ENCODE results near the gene CYP4F22. TPM values are rescaled to one million over a fixed set of nuclear protein-coding genes. Genes with fewer than 3 reads are reported as not detected.

Gene CYP4F22
- total RNA-seq, 1 experiment from 2014 or later, result not detected

DNA sequence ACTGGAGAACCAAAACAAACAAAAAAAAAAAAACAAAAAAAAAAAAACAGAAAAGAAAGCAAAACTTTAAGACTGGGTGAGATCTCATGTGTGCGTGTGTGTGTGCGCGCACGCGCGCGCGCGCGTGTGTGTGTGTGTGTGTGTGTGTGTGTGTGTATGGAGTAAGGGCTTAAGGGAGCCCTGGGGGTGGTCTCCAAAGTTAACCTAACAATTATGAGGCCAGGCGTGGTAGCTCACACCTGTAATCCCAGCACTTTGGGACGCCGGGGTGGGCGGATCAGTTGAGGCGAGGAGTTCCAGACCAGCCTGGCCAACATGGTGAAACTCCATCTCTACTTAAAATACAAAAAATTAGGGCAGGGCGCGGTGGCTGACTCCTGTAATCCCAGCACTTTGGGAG, 46.7 kb downstream of the CYP4F22 start:
- peaks cover 0 to 3% (median 2%) of the 10 kb centered on the region in 3 experiments; a peak in 2 of 7 replicates for H3K36me3 Mint-ChIP-seq (ENCODE audit: insufficient read depth in 1 of 3, low read depth in 3 of 3)
- WGBS (ENCODE audit: extremely low coverage, insufficient read length, low lambda C conversion rate), result no CpG with 5 or more reads among the region's 17 CpGs
- Histone ChIP-seq H3K18ac (ENCODE audit: insufficient read length, low read depth, low read length) (no peak overlapping the region), H4K8ac (replicated peaks; ENCODE audit: insufficient read length, low read depth, low read length) (no peak overlapping the region), H3K4ac (ENCODE audit: low read depth, low read length) (no peak overlapping the region), H3K4me1 (ENCODE audit: insufficient read depth, low read length) (no peaks in the 10 kb centered on the region), H3K9me3 (ENCODE audit: control insufficient read depth, low read depth, low read length) (peaks cover under 1% of the 10 kb centered on the region), H3K23me2 (ENCODE audit: insufficient read length, low read depth, low read length, poor library complexity, severe bottlenecking) (no peaks in the 10 kb centered on the region), H2BK5ac (ENCODE audit: insufficient read length, low read length) (no peak overlapping the region), H4K5ac (ENCODE audit: insufficient read length, low read depth, low read length) (no peak overlapping the region), H2BK12ac (ENCODE audit: insufficient read length, low read depth, low read length) (no peak overlapping the region), H2BK20ac (ENCODE audit: low read depth, low read length, poor library complexity, severe bottlenecking) (no peak overlapping the region), H3K27me3 (ENCODE audit: insufficient read depth, low read length) (no peaks in the 10 kb centered on the region), H3K56ac (ENCODE audit: insufficient read length, low read depth, low read length) (no peak overlapping the region), H3K79me1 (ENCODE audit: insufficient read depth, low read depth, low read length, poor library complexity, severe bottlenecking) (no peaks in the 10 kb centered on the region), H3K9ac (ENCODE audit: extremely low read depth, insufficient read length, low read length) (no peak overlapping the region), H3T11ph (ENCODE audit: low read length) (no peak overlapping the region), H3K14ac (ENCODE audit: insufficient read depth, low read length) (no peak overlapping the region), H3K27ac (ENCODE audit: insufficient read length, low read depth, low read length) (no peak overlapping the region), H2AK5ac (ENCODE audit: insufficient read length, low read length) (no peak overlapping the region), H4K20me1 (ENCODE audit: control insufficient read depth, insufficient read depth, insufficient read length) (no peaks in the 10 kb centered on the region), H2BK120ac (ENCODE audit: low read depth, low read length, poor library complexity, severe bottlenecking) (no peak overlapping the region), H2AFZ (ENCODE audit: low read length) (no peak overlapping the region), H2BK15ac (ENCODE audit: low read depth, low read length) (no peak overlapping the region), H3K23ac (ENCODE audit: insufficient read length, low read depth, low read length) (no peak overlapping the region), H3K79me2 (ENCODE audit: insufficient read depth, low read length) (no peaks in the 10 kb centered on the region), H3K4me2 (ENCODE audit: insufficient read depth, insufficient read length, low read length) (no peak overlapping the region), H4K91ac (ENCODE audit: insufficient read length, low read depth, low read length) (no peak overlapping the region)
- no peak overlapping the region; a peak in 1 of 5 replicates for H3K4me3 Mint-ChIP-seq
- TF ChIP-seq, protein P1, sequence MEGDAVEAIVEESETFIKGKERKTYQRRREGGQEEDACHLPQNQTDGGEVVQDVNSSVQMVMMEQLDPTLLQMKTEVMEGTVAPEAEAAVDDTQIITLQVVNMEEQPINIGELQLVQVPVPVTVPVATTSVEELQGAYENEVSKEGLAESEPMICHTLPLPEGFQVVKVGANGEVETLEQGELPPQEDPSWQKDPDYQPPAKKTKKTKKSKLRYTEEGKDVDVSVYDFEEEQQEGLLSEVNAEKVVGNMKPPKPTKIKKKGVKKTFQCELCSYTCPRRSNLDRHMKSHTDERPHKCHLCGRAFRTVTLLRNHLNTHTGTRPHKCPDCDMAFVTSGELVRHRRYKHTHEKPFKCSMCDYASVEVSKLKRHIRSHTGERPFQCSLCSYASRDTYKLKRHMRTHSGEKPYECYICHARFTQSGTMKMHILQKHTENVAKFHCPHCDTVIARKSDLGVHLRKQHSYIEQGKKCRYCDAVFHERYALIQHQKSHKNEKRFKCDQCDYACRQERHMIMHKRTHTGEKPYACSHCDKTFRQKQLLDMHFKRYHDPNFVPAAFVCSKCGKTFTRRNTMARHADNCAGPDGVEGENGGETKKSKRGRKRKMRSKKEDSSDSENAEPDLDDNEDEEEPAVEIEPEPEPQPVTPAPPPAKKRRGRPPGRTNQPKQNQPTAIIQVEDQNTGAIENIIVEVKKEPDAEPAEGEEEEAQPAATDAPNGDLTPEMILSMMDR (conservative IDR thresholded peaks at IDR 0.05), result no peak
- no peak overlapping the region for H3K27ac Mint-ChIP-seq
- H3K9me3 Mint-ChIP-seq, result peaks cover 9 to 38% of the 10 kb centered on the region in 2 experiments
- no peak for DNase-seq
- peaks cover 2% of the 10 kb centered on the region in 2 experiments; a peak in 3 of 4 replicates for H3K4me1 Mint-ChIP-seq
- peaks cover 10% of the 10 kb centered on the region for H3K27me3 Mint-ChIP-seq (ENCODE audit: low read depth)
